B cell (primary cell): ENCODE data around the gene LAMA2. TPM values are rescaled to one million over a fixed set of nuclear protein-coding genes. Genes with fewer than 3 reads are reported as not detected.

Experiments used
- ATAC-seq: fragments of 200-7000 bp; cut with Tn5 transposase; one replicate; pipeline ENCODE4 v1.10.0; 2021; ENCODE audit warnings: low read depth, mild to moderate bottlenecking, moderate number of reproducible peaks, moderate library complexity
- CTCF ChIA-PET: fragments of 350-600 bp; sonication (Branson Sonifier 250); formaldehyde crosslinking; loops from one replicate; lab custom pipeline; 2021; ENCODE audit warnings: antibody characterized with exemption, inconsistent platforms; lab: Charles Lee
- POLR2A ChIA-PET: fragments of 350-600 bp; sonication (Branson Sonifier 250); formaldehyde crosslinking; loops from one replicate; lab custom pipeline; 2021; ENCODE audit warnings: antibody characterized with exemption; lab: Charles Lee
- DNase-seq: peaks from one replicate; pipeline ENCODE4 v3.0.0; 2013
- H2AFZ ChIP-seq: 2 replicates; pipeline ENCODE4 v1.6.1; 2012; ENCODE audit warnings: mild to moderate bottlenecking, low read depth, low read length; ENCODE audit not compliant: insufficient read depth, poor library complexity, severe bottlenecking
- H3K27ac ChIP-seq, 2 donors: 1 replicate in 1 of 2; 2 replicates in 1 of 2; pipeline ENCODE4 v1.5.1; 2012 to 2013; ENCODE audit warnings: low read length in 2 of 2, mild to moderate bottlenecking in 2 of 2, moderate library complexity in 1 of 2
- H3K27me3 ChIP-seq, 4 experiments: fragments of 200-600 bp in 1 of 4; sonication (generic) in 1 of 4; replicated peaks in 1 of 4; 1 replicate in 2 of 4; 2 replicates in 2 of 4; pipeline versions ENCODE4 v1.6.1 to v1.7.0; 2013 to 2016; ENCODE audit warnings: low read length in 3 of 4, mild to moderate bottlenecking in 2 of 4, mixed read lengths in 1 of 4, moderate library complexity in 1 of 4; ENCODE audit not compliant: insufficient read depth in 4 of 4, control insufficient read depth in 3 of 4; ENCODE audit errors: control extremely low read depth in 1 of 4
- H3K36me3 ChIP-seq, 2 experiments: replicated peaks in 1 of 2; 1 replicate in 1 of 2; 2 replicates in 1 of 2; pipeline versions ENCODE4 v1.6.1 to v1.7.1; 2013; ENCODE audit warnings: low read length in 1 of 2; ENCODE audit not compliant: insufficient read depth in 2 of 2, control insufficient read depth in 1 of 2; ENCODE audit errors: control extremely low read depth in 1 of 2, extremely low read depth in 1 of 2
- H3K4me1 ChIP-seq, 2 donors: fragments of 200-600 bp in 1 of 2; sonication (generic) in 1 of 2; 1 replicate in 1 of 2; 2 replicates in 1 of 2; pipeline versions ENCODE4 v1.5.1 to v1.6.1; 2013 to 2017; ENCODE audit warnings: low read length in 2 of 2; ENCODE audit not compliant: control insufficient read depth in 2 of 2, insufficient read depth in 2 of 2
- H3K4me2 ChIP-seq: replicated peaks from 2 replicates; pipeline ENCODE3; 2012; ENCODE audit warnings: mild to moderate bottlenecking, low read depth, low read length; ENCODE audit not compliant: poor library complexity, severe bottlenecking
- H3K4me3 ChIP-seq, 5 experiments: fragments of 200-600 bp in 1 of 5; sonication (generic) in 1 of 5; 1 replicate in 3 of 5; 2 replicates in 2 of 5; pipeline versions ENCODE4 v1.5.1 to v1.7.0; 2011 to 2016; ENCODE audit warnings: low read length in 4 of 5, mild to moderate bottlenecking in 4 of 5, low read depth in 2 of 5, control low read depth in 1 of 5, moderate library complexity in 1 of 5; ENCODE audit not compliant: insufficient read depth in 1 of 5; ENCODE audit errors: control extremely low read depth in 1 of 5, extremely low read depth in 1 of 5
- H3K79me2 ChIP-seq: fragments of 200-600 bp; sonication (generic); one replicate; pipeline ENCODE4 v1.6.0; 2016; ENCODE audit warnings: low read length; ENCODE audit not compliant: control insufficient read depth, insufficient read depth
- H3K9ac ChIP-seq: fragments of 200-600 bp; sonication (generic); 2 replicates; pipeline ENCODE4 v1.6.1; 2017; ENCODE audit warnings: mild to moderate bottlenecking, low read length, moderate library complexity
- H3K9me3 ChIP-seq, 3 donors: one replicate each; pipeline versions ENCODE4 v1.6.1 to v1.7.1; 2013; ENCODE audit warnings: low read length in 2 of 3; ENCODE audit not compliant: control insufficient read depth in 2 of 3, insufficient read depth in 1 of 3; ENCODE audit errors: control extremely low read depth in 1 of 3
- H4K20me1 ChIP-seq: 2 replicates; pipeline ENCODE4 v1.6.0; 2012; ENCODE audit warnings: mild to moderate bottlenecking, low read length; ENCODE audit not compliant: insufficient read depth, control insufficient read depth, poor library complexity, severe bottlenecking
- H3K27ac Mint-ChIP-seq: one replicate; pipeline ENCODE4 v1.8.0; 2021; ENCODE audit warnings: mixed read lengths
- H3K27me3 Mint-ChIP-seq: one replicate; pipeline ENCODE4 v1.8.0; 2021; ENCODE audit warnings: mixed read lengths
- H3K4me1 Mint-ChIP-seq: one replicate; pipeline ENCODE4 v1.8.0; 2021; ENCODE audit warnings: mixed read lengths
- H3K4me3 Mint-ChIP-seq: one replicate; pipeline ENCODE4 v1.8.0; 2021; ENCODE audit warnings: mixed read lengths
- H3K9me3 Mint-ChIP-seq: one replicate; pipeline ENCODE4 v1.8.0; 2022; ENCODE audit warnings: mixed read lengths; ENCODE audit not compliant: insufficient read depth
- CTCF ChIP-seq: fragments of 200-600 bp; IDR thresholded peaks from one replicate; pipeline ENCODE4 v1.8.0; 2022; ENCODE audit warnings: antibody characterized with exemption, mild to moderate bottlenecking
- EZH2 ChIP-seq: IDR thresholded peaks from 2 replicates; pipeline ENCODE4 v1.6.1; 2012; ENCODE audit warnings: borderline replicate concordance, low read depth, mild to moderate bottlenecking, moderate library complexity, low read length; ENCODE audit not compliant: insufficient read depth, poor library complexity, severe bottlenecking
- WGBS: methylation state at CpG from one replicate; pipeline ENCODE4 v1.1.5; 2013; ENCODE audit warnings: missing lambda C conversion rate; ENCODE audit not compliant: insufficient coverage; 5-methylcytosine and 5-hydroxymethylcytosine counted together
- intact Hi-C: fragments of 100-400 bp; cut with micrococcal nuclease; formaldehyde crosslinking; loops from one replicate; pipeline ENCODE4 v1.10.0; 2022
- polyA plus RNA-seq: library from polyadenylated mRNA; depleted of rRNA; stranded (reverse); fragments of >200 nt; gene quantifications from 2 replicates; pipeline ENCODE4 v1.2.3, GENCODE V29; 2012
- total RNA-seq, 2 donors: library from RNA; stranded (reverse); fragments of 120-200 nt in 1 of 2; gene quantifications; 1 replicate in 1 of 2; 2 replicates in 1 of 2; pipeline versions ENCODE4 v1.2.3 to v1.2.4, GENCODE V29; 2013 to 2022

LAMA2 gene
- total and polyA plus RNA-seq, 2 donors (not counting 1 experiment from before 2014, with no cell fraction given): 0.16 TPM; not detected in 1

- intact Hi-C loops: no loop called here
- Mint-ChIP-seq H3K27ac (no peak overlapping the region), H3K4me1 (no peaks in the 10 kb centered on the region), H3K27me3 (no peaks in the 10 kb centered on the region), H3K9me3 (no peaks in the 10 kb centered on the region), H3K4me3 (no peak overlapping the region)
- ChIA-PET POLR2A (no interaction called here), CTCF (no interaction called here)
- DNase-seq (no peak), ATAC-seq (no peak)
- no peak overlapping the region for H3K4me3 ChIP-seq
- H3K9me3 ChIP-seq: no peaks in the 10 kb centered on the region
- no peaks in the 10 kb centered on the region for H3K27me3 ChIP-seq
- no peaks in the 10 kb centered on the region for H3K4me1 ChIP-seq
- H3K79me2 ChIP-seq: no peaks in the 10 kb centered on the region
- no peak overlapping the region for H3K27ac ChIP-seq
- no peak overlapping the region for H3K9ac ChIP-seq
- TF ChIP-seq EZH2: no peak
- no peak for TF ChIP-seq CTCF
- no peaks in the 10 kb centered on the region for H3K36me3 ChIP-seq
- H4K20me1 ChIP-seq: no peaks in the 10 kb centered on the region
- WGBS: 88% methylated on average over 2 of the region's 2 CpGs
- no peak overlapping the region for H2AFZ ChIP-seq
- no peak overlapping the region for H3K4me2 ChIP-seq
Measured at GRCh38 chr6:129346964-129347363, 464.0 kb downstream of the LAMA2 start.

GRCh38 chr6:129350278-129350677 lies 467.3 kb downstream of the LAMA2 start:
- H3K27ac ChIP-seq: no peak overlapping the region
- Mint-ChIP-seq H3K27me3 (peaks cover 4% of the 10 kb centered on the region), H3K27ac (no peak overlapping the region), H3K4me1 (no peaks in the 10 kb centered on the region), H3K9me3 (no peaks in the 10 kb centered on the region), H3K4me3 (no peak overlapping the region)
- no peak overlapping the region for H2AFZ ChIP-seq
- no peaks in the 10 kb centered on the region for H3K9me3 ChIP-seq
- no peaks in the 10 kb centered on the region for H4K20me1 ChIP-seq
- H3K27me3 ChIP-seq: no peaks in the 10 kb centered on the region
- no peak for ATAC-seq
- no peak overlapping the region for H3K4me3 ChIP-seq
- H3K4me2 ChIP-seq: no peak overlapping the region
- no peak for DNase-seq
- WGBS: 100% methylated on average over 2 of the region's 2 CpGs
- ChIA-PET CTCF (no interaction called here), POLR2A (no interaction called here)
- H3K79me2 ChIP-seq: no peaks in the 10 kb centered on the region
- no peak for TF ChIP-seq EZH2
- no peak for TF ChIP-seq CTCF
- intact Hi-C loops: no loop called here
- H3K36me3 ChIP-seq: no peaks in the 10 kb centered on the region
- H3K9ac ChIP-seq: no peak overlapping the region
- no peaks in the 10 kb centered on the region for H3K4me1 ChIP-seq
